Activated T-helper 2 cell treated with anti-CD3 and anti-CD28 coated beads, Interferon-gamma antibody, Interleukin-2, Interleukin-4, amounts not matched to agents 10 μg/mL and 5 μg/mL and 100 μg/mL, durations not matched to agents 14 hours and 24 hours and 36 hours (primary cell): Measurements from ENCODE around the gene ESAM. TPM values are rescaled to one million over a fixed set of nuclear protein-coding genes. Genes with fewer than 3 reads are reported as not detected.

Experiments
- DNase-seq: peaks from one replicate; pipeline ENCODE4 v3.0.0; 2021; ENCODE audit warnings: low spot score
- H3K27ac Mint-ChIP-seq: one replicate; pipeline ENCODE4 v1.8.0; 2021; ENCODE audit warnings: mixed read lengths
- H3K27me3 Mint-ChIP-seq: one replicate; pipeline ENCODE4 v1.8.0; 2021; ENCODE audit warnings: low read depth, mixed read lengths
- H3K36me3 Mint-ChIP-seq: one replicate; pipeline ENCODE4 v1.8.0; 2021; ENCODE audit warnings: low read depth, mixed read lengths
- H3K4me1 Mint-ChIP-seq: one replicate; pipeline ENCODE4 v1.8.0; 2021; ENCODE audit warnings: low read depth, mixed read lengths
- H3K4me3 Mint-ChIP-seq: one replicate; pipeline ENCODE4 v1.8.0; 2021; ENCODE audit warnings: low read depth, mild to moderate bottlenecking, moderate library complexity, mixed read lengths
- H3K9me3 Mint-ChIP-seq: one replicate; pipeline ENCODE4 v1.8.0; 2021; ENCODE audit warnings: mixed read lengths
- intact Hi-C: fragments of 100-400 bp; cut with micrococcal nuclease; formaldehyde crosslinking; loops from one replicate; pipeline ENCODE4 v1.15.1; 2023
- total RNA-seq: library from RNA; stranded (reverse); gene quantifications from 2 replicates; pipeline ENCODE4 v1.2.3, GENCODE V29; 2022

ESAM gene
- total RNA-seq, 1 donor from 2014 or later = 0.23 TPM

GRCh38 chr11:124754710-124755109 lies 7.4 kb downstream of the ESAM start:
- no peak overlapping the region for H3K4me3 Mint-ChIP-seq
- H3K9me3 Mint-ChIP-seq = no peaks in the 10 kb centered on the region

GRCh38 chr11:124754309-124754708 lies 7.8 kb downstream of the ESAM start:
- Mint-ChIP-seq H3K27me3 (peaks cover 35% of the 10 kb centered on the region), H3K27ac (no peak overlapping the region), H3K4me3 (no peak overlapping the region), H3K9me3 (no peaks in the 10 kb centered on the region), H3K36me3 (no peaks in the 10 kb centered on the region), H3K4me1 (peaks cover 14% of the 10 kb centered on the region)
- no peak for DNase-seq
- intact Hi-C loops = no loop called here

More at GRCh38 chr11:124754710-124755109, 7.4 kb downstream of the ESAM start:
- no peak for DNase-seq
- H3K36me3 Mint-ChIP-seq = no peaks in the 10 kb centered on the region
- H3K27ac Mint-ChIP-seq = no peak overlapping the region
- intact Hi-C loops = no loop called here
- peaks cover 13% of the 10 kb centered on the region for H3K4me1 Mint-ChIP-seq
- peaks cover 36% of the 10 kb centered on the region for H3K27me3 Mint-ChIP-seq

- no peaks in the 10 kb centered on the region for H3K9me3 Mint-ChIP-seq
Observed at GRCh38 chr11:124753624-124754023, 8.5 kb downstream of the ESAM start.

GRCh38 chr11:124753205-124753604 lies 8.9 kb downstream of the ESAM start:
- Mint-ChIP-seq H3K27ac (no peak overlapping the region), H3K27me3 (peaks cover 27% of the 10 kb centered on the region), H3K36me3 (no peaks in the 10 kb centered on the region), H3K4me1 (peaks cover 10% of the 10 kb centered on the region), H3K4me3 (no peak overlapping the region), H3K9me3 (no peaks in the 10 kb centered on the region)
- intact Hi-C loops = no loop called here
- DNase-seq = no peak

More at GRCh38 chr11:124753624-124754023, 8.5 kb downstream of the ESAM start:
- no peak overlapping the region for H3K27ac Mint-ChIP-seq
- intact Hi-C loops = no loop called here
- H3K27me3 Mint-ChIP-seq = peaks cover 31% of the 10 kb centered on the region
- peaks cover 14% of the 10 kb centered on the region for H3K4me1 Mint-ChIP-seq
- H3K36me3 Mint-ChIP-seq = no peaks in the 10 kb centered on the region
- DNase-seq = no peak
- H3K4me3 Mint-ChIP-seq = no peak overlapping the region

GRCh38 chr11:124752471-124753102 lies 9.5 kb downstream of the ESAM start:
- no peak overlapping the region for H3K27ac Mint-ChIP-seq
- H3K36me3 Mint-ChIP-seq = no peaks in the 10 kb centered on the region
- peaks cover 9% of the 10 kb centered on the region for H3K4me1 Mint-ChIP-seq
- H3K27me3 Mint-ChIP-seq = peaks cover 21% of the 10 kb centered on the region
- H3K4me3 Mint-ChIP-seq = no peak overlapping the region
- intact Hi-C loops = no loop called here
- DNase-seq = no peak
- H3K9me3 Mint-ChIP-seq = no peaks in the 10 kb centered on the region

- H3K4me1 Mint-ChIP-seq = peaks cover 12% of the 10 kb centered on the region
- intact Hi-C loops = no loop called here
- no peak within 1 kb of the TSS for H3K27ac Mint-ChIP-seq
- H3K9me3 Mint-ChIP-seq = no peaks in the 10 kb centered on the region
- no peaks in the 10 kb centered on the region for H3K36me3 Mint-ChIP-seq
- no peak for DNase-seq
- peaks cover 15% of the 10 kb centered on the region for H3K27me3 Mint-ChIP-seq
- H3K4me3 Mint-ChIP-seq = no peak within 1 kb of the TSS
Observed at GRCh38 chr11:124751741-124752470, 10.2 kb downstream of the ESAM start, which contains the start of gene VSIG2. VSIG2 (minus strand) TSS chr11:124752255; CDS start chr11:124752137, 118 bp downstream.

GRCh38 chr11:124751391-124751740 lies 10.7 kb downstream of the ESAM start:
- H3K27ac Mint-ChIP-seq = no peak overlapping the region
- no peak overlapping the region for H3K4me3 Mint-ChIP-seq
- H3K27me3 Mint-ChIP-seq = peaks cover 10% of the 10 kb centered on the region
- no peaks in the 10 kb centered on the region for H3K9me3 Mint-ChIP-seq
- H3K4me1 Mint-ChIP-seq = peaks cover 16% of the 10 kb centered on the region
- no peaks in the 10 kb centered on the region for H3K36me3 Mint-ChIP-seq
- intact Hi-C loops = no loop called here
- DNase-seq = no peak

GRCh38 chr11:124749912-124750311 lies 12.2 kb downstream of the ESAM start:
- no peaks in the 10 kb centered on the region for H3K9me3 Mint-ChIP-seq
- H3K4me3 Mint-ChIP-seq = no peak overlapping the region
- no peaks in the 10 kb centered on the region for H3K36me3 Mint-ChIP-seq
- intact Hi-C loops = loop anchor here (5.0 to 10.0 kb wide), 2 partner anchors 127 to 1135 kb away; partner anchors contain the start of gene HYLS1
- H3K4me1 Mint-ChIP-seq = peaks cover 16% of the 10 kb centered on the region
- no peak for DNase-seq
- H3K27ac Mint-ChIP-seq = no peak overlapping the region
- H3K27me3 Mint-ChIP-seq = peaks cover 4% of the 10 kb centered on the region

- intact Hi-C loops = loop anchor here (5.0 to 10.0 kb wide), 2 partner anchors 129 to 1136 kb away; partner anchors contain the start of gene HYLS1
Observed at GRCh38 chr11:124748481-124749343, 13.4 kb downstream of the ESAM start.

GRCh38 chr11:124748100-124748418 lies 14.0 kb downstream of the ESAM start:
- H3K27ac Mint-ChIP-seq = peak overlapping the region; percentile 28
- intact Hi-C loops = loop anchor here (5.0 to 10.0 kb wide), 2 partner anchors 129 to 1137 kb away; partner anchors contain the start of gene HYLS1
- peaks cover 5% of the 10 kb centered on the region for H3K27me3 Mint-ChIP-seq
- H3K9me3 Mint-ChIP-seq = no peaks in the 10 kb centered on the region
- no peaks in the 10 kb centered on the region for H3K36me3 Mint-ChIP-seq
- no peak overlapping the region for H3K4me3 Mint-ChIP-seq
- peaks cover 16% of the 10 kb centered on the region for H3K4me1 Mint-ChIP-seq
- no peak for DNase-seq

More at GRCh38 chr11:124748481-124749343, 13.4 kb downstream of the ESAM start:
- Mint-ChIP-seq H3K36me3 (no peaks in the 10 kb centered on the region), H3K4me3 (no peak overlapping the region), H3K27me3 (peaks cover 4% of the 10 kb centered on the region), H3K27ac (no peak overlapping the region), H3K4me1 (peaks cover 16% of the 10 kb centered on the region), H3K9me3 (no peaks in the 10 kb centered on the region)
- no peak for DNase-seq

- H3K36me3 Mint-ChIP-seq = no peaks in the 10 kb centered on the region
- peaks cover 5% of the 10 kb centered on the region for H3K27me3 Mint-ChIP-seq
- intact Hi-C loops = loop anchor here (1.0 to 10.0 kb wide), 5 partner anchors 11 to 1137 kb away; partner anchors contain the start of genes ESAM and HYLS1
- peaks cover 14% of the 10 kb centered on the region for H3K4me1 Mint-ChIP-seq
- H3K9me3 Mint-ChIP-seq = no peaks in the 10 kb centered on the region
- DNase-seq = no peak
- H3K4me3 Mint-ChIP-seq = peak overlapping the region; percentile 95
- no peak overlapping the region for H3K27ac Mint-ChIP-seq
Observed at GRCh38 chr11:124747406-124748099, 14.5 kb downstream of the ESAM start.
